ENCODE results near the gene COL5A1.

COL5A1 gene

DNA sequence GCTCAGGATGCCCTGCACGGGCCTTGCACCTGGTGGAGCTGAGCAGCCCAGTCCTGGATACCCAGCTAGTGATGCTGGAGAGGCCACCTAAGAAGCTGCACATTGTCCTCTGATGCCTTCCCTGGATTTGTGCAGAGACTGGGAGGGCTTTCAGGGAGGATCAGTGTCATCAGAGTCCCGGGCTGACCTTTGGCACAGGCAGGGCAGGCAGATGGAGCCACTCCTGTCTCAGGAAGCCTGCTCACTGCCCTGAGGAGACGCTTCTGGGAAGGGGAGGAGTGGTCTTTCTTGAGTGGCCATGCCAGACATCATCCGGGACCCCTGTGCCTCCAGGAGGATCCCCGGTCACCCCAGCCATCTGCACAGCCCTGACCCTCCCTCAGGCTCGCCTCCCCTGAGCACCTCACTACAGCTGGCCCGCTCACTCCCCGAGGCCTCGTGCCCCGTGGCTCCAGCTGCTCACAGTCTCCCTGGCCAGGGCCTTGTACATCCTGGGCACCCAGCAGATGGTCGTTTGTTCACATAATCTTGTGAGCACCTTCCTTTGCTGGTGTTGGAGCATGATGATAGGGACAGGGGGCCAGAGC, 191.8 kb downstream of the COL5A1 start:
- Histone ChIP-seq H3K9ac (ENCODE audit: low read length) (no peak overlapping the region), H3K4me1 (ENCODE audit: control insufficient read depth, insufficient read depth, low read length) (no peaks in the 10 kb centered on the region), H3K36me3 (ENCODE audit: control insufficient read depth, insufficient read depth, low read length) (no peaks in the 10 kb centered on the region), H3K9me3 (ENCODE audit: control insufficient read depth, low read length) (no peaks in the 10 kb centered on the region), H3K4me3 (ENCODE audit: low read length) (no peak overlapping the region), H3K27me3 (ENCODE audit: control insufficient read depth, insufficient read depth, low read length) (no peaks in the 10 kb centered on the region)

DNA sequence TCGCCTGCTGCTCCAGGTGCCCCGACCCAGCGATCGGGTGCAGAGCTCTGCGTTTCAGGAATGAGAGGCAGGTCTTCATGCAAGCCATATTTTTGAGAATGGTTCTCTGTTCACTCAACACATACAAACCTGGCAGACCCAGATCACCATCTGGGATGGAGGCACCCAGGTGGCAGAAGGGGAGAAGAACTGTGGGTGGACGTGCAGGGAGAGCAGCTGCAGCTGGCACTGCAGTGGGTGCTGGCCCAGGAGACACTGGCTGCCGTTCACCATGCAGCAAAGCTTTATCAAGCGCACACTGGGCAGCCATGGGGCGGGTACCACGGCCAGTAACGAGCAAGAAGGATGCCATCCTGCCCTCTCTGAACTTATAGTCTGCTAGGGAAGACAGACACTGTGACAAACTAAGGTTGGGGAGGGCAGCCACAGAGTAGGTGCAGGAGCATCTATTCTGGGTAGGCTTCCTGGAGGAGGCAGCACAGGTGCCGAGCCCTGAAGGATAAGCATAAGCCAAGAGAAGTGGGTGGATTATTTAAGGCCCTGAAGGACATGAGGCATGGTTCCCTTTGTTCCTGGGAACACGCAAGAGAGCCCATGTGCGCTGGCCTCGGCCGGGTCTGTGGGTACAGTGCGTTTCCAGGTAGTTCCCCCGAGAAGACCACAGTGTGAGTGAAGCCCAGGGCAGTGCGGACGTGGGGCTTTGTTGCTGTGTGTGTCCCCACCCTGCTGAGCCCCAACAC, 192.8 kb downstream of the COL5A1 start:
- no peaks in the 10 kb centered on the region for H3K36me3 ChIP-seq (ENCODE audit: control insufficient read depth, insufficient read depth, low read length)
- H3K4me3 ChIP-seq (ENCODE audit: low read length), result no peak overlapping the region
- no peak overlapping the region for H3K9ac ChIP-seq (ENCODE audit: low read length)
- H3K9me3 ChIP-seq (ENCODE audit: control insufficient read depth, low read length), result no peaks in the 10 kb centered on the region
- no peaks in the 10 kb centered on the region for H3K27me3 ChIP-seq (ENCODE audit: control insufficient read depth, insufficient read depth, low read length)
- no peaks in the 10 kb centered on the region for H3K4me1 ChIP-seq (ENCODE audit: control insufficient read depth, insufficient read depth, low read length)

DNA sequence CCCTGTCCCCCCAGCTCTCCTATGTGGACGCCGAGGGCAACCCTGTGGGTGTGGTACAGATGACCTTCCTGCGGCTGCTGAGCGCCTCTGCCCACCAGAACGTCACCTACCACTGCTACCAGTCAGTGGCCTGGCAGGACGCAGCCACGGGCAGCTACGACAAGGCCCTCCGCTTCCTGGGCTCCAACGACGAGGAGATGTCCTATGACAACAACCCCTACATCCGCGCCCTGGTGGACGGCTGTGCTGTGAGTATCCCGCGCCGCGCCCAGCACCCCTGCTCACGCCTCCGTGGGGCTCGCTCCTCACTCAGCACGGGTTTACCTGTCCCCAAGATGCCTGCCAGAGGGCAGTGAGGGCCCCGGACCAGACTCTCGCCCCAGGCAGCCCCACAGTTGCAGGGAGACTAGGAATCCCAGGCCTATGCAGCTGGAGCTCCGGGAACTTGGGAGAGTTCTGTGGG, 193.4 kb downstream of the COL5A1 start:
- Histone ChIP-seq H3K36me3 (ENCODE audit: control insufficient read depth, insufficient read depth, low read length) (no peaks in the 10 kb centered on the region), H3K27me3 (ENCODE audit: control insufficient read depth, insufficient read depth, low read length) (no peaks in the 10 kb centered on the region), H3K4me3 (ENCODE audit: low read length) (no peak overlapping the region), H3K4me1 (ENCODE audit: control insufficient read depth, insufficient read depth, low read length) (no peaks in the 10 kb centered on the region), H3K9me3 (ENCODE audit: control insufficient read depth, low read length) (no peaks in the 10 kb centered on the region), H3K9ac (ENCODE audit: low read length) (no peak overlapping the region)

- Histone ChIP-seq H3K9ac (ENCODE audit: low read length) (no peak overlapping the region), H3K4me1 (ENCODE audit: control insufficient read depth, insufficient read depth, low read length) (no peaks in the 10 kb centered on the region), H3K4me3 (ENCODE audit: low read length) (no peak overlapping the region), H3K27me3 (ENCODE audit: control insufficient read depth, insufficient read depth, low read length) (no peaks in the 10 kb centered on the region), H3K36me3 (ENCODE audit: control insufficient read depth, insufficient read depth, low read length) (no peaks in the 10 kb centered on the region), H3K9me3 (ENCODE audit: control insufficient read depth, low read length) (no peaks in the 10 kb centered on the region)
Observed at GRCh38 chr9:134835448-134835847, 193.8 kb downstream of the COL5A1 start.

DNA sequence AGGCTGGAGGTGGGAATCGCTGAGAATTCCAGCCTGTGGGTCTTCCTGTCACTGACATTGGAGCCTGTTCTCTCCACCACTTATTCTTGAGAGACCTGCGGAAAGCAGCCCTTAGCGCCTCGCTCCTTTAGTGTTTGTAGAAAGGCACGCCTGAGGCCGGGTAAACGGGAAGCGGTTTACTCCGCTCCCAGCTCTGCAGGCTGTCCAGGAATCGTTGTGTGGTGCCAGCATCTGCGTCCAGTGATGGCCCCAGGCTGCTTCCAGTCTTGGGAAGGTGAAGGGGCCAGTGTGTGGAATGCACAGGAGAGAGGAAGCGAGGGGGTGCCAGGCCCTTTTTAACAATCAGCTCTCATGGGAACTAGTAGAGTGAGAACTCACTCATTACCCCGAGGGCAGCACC, 194.4 kb downstream of the COL5A1 start:
- no peaks in the 10 kb centered on the region for H3K9me3 ChIP-seq (ENCODE audit: control insufficient read depth, low read length)
- H3K36me3 ChIP-seq (ENCODE audit: control insufficient read depth, insufficient read depth, low read length), result no peaks in the 10 kb centered on the region
- no peaks in the 10 kb centered on the region for H3K27me3 ChIP-seq (ENCODE audit: control insufficient read depth, insufficient read depth, low read length)
- no peaks in the 10 kb centered on the region for H3K4me1 ChIP-seq (ENCODE audit: control insufficient read depth, insufficient read depth, low read length)
- no peak overlapping the region for H3K9ac ChIP-seq (ENCODE audit: low read length)
- H3K4me3 ChIP-seq (ENCODE audit: low read length), result no peak overlapping the region

- no peak overlapping the region for H3K9ac ChIP-seq (ENCODE audit: low read length)
- H3K27me3 ChIP-seq (ENCODE audit: control insufficient read depth, insufficient read depth, low read length), result no peaks in the 10 kb centered on the region
- H3K4me1 ChIP-seq (ENCODE audit: control insufficient read depth, insufficient read depth, low read length), result no peaks in the 10 kb centered on the region
- no peak overlapping the region for H3K4me3 ChIP-seq (ENCODE audit: low read length)
- H3K9me3 ChIP-seq (ENCODE audit: control insufficient read depth, low read length), result no peaks in the 10 kb centered on the region
- H3K36me3 ChIP-seq (ENCODE audit: control insufficient read depth, insufficient read depth, low read length), result no peaks in the 10 kb centered on the region
Observed at GRCh38 chr9:134836406-134836970, 194.9 kb downstream of the COL5A1 start.

DNA sequence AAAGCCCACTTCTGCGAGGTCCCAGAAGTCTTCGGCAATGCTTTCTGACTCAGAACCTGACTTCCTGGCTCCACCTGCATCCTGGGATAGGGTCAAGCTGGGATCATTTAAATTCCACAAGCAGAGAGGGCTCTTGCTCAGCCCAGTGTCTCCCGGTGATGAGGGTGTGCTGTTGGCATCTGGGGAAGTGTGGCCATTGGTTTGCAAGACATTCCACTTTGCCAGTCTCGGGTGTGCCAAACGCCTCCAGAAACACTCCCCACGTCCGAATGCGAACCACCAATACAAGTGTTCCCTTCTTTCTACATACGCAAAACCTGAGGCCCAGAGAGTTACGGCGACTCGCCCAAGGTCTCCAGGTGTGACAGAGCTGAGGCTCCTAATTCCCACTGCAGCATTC, 195.9 kb downstream of the COL5A1 start:
- no peaks in the 10 kb centered on the region for H3K9me3 ChIP-seq (ENCODE audit: control insufficient read depth, low read length)
- no peaks in the 10 kb centered on the region for H3K4me1 ChIP-seq (ENCODE audit: control insufficient read depth, insufficient read depth, low read length)
- no peaks in the 10 kb centered on the region for H3K27me3 ChIP-seq (ENCODE audit: control insufficient read depth, insufficient read depth, low read length)
- H3K36me3 ChIP-seq (ENCODE audit: control insufficient read depth, insufficient read depth, low read length), result no peaks in the 10 kb centered on the region
- no peak overlapping the region for H3K9ac ChIP-seq (ENCODE audit: low read length)
- H3K4me3 ChIP-seq (ENCODE audit: low read length), result no peak overlapping the region

GRCh38 chr9:134838651-134839454, 197.2 kb downstream of the COL5A1 start:
- Histone ChIP-seq H3K9me3 (ENCODE audit: control insufficient read depth, low read length) (no peaks in the 10 kb centered on the region), H3K4me1 (ENCODE audit: control insufficient read depth, insufficient read depth, low read length) (no peaks in the 10 kb centered on the region), H3K27me3 (ENCODE audit: control insufficient read depth, insufficient read depth, low read length) (no peaks in the 10 kb centered on the region), H3K36me3 (ENCODE audit: control insufficient read depth, insufficient read depth, low read length) (no peaks in the 10 kb centered on the region), H3K4me3 (ENCODE audit: low read length) (no peak overlapping the region), H3K9ac (ENCODE audit: low read length) (no peak overlapping the region)

DNA sequence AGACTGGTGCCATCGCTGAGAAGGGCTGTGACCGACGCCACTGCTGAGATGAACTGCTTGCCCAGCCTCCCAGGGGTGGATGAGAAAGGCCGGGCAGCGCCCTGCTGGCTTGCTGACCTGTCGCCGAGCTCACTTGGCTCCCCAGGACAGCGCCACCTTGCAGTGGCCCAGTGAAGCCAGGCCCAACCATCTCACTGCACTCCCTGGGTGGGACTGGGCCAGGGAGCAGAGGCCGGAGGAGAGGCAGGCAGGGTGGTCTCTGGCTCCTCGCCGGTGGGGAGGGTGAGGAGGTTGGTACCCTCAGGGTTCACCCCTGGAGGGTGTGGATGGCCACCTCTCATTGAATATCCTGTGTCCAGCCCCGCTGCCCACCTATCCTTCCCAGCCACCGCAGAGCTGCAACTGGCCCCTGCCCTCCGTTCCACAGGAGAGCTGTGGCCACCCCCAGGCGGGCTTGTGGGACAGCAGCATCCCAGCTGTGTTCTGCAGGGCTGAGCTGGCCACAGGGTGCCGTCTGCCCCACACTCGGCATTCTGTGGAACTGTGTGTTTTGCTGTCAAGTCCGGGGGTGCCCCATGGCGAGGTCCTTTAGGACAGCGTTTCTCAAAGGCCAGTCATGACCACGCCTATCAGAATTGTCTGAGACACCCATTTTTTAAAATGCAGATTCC, 198.0 kb downstream of the COL5A1 start:
- H3K36me3 ChIP-seq (ENCODE audit: control insufficient read depth, insufficient read depth, low read length), result no peaks in the 10 kb centered on the region
- no peaks in the 10 kb centered on the region for H3K4me1 ChIP-seq (ENCODE audit: control insufficient read depth, insufficient read depth, low read length)
- H3K9ac ChIP-seq (ENCODE audit: low read length), result no peak overlapping the region
- H3K27me3 ChIP-seq (ENCODE audit: control insufficient read depth, insufficient read depth, low read length), result no peaks in the 10 kb centered on the region
- H3K9me3 ChIP-seq (ENCODE audit: control insufficient read depth, low read length), result no peaks in the 10 kb centered on the region
- no peak overlapping the region for H3K4me3 ChIP-seq (ENCODE audit: low read length)

DNA sequence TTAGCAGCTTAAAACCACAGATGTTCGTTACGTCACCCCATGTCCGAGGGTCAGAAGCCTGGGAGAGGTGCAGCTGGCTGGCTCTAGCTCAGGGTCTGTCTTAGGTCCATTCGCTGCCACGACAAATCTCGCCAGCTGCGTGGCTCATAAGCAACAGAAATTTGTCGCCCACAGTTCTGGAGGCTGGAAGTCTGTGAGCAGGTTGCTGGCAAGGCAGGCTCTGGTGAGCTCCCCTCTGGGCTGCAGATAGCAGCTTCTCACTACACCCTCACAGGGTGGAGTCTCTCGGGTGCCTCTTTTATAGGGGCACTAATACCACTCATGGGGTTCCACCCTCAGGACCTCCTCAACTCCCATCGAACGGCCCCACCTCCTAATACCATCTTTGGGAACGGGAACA, 198.9 kb downstream of the COL5A1 start:
- Histone ChIP-seq H3K4me1 (ENCODE audit: control insufficient read depth, insufficient read depth, low read length) (no peaks in the 10 kb centered on the region), H3K27me3 (ENCODE audit: control insufficient read depth, insufficient read depth, low read length) (no peaks in the 10 kb centered on the region), H3K9me3 (ENCODE audit: control insufficient read depth, low read length) (no peaks in the 10 kb centered on the region), H3K9ac (ENCODE audit: low read length) (no peak overlapping the region), H3K4me3 (ENCODE audit: low read length) (no peak overlapping the region), H3K36me3 (ENCODE audit: control insufficient read depth, insufficient read depth, low read length) (no peaks in the 10 kb centered on the region)

DNA sequence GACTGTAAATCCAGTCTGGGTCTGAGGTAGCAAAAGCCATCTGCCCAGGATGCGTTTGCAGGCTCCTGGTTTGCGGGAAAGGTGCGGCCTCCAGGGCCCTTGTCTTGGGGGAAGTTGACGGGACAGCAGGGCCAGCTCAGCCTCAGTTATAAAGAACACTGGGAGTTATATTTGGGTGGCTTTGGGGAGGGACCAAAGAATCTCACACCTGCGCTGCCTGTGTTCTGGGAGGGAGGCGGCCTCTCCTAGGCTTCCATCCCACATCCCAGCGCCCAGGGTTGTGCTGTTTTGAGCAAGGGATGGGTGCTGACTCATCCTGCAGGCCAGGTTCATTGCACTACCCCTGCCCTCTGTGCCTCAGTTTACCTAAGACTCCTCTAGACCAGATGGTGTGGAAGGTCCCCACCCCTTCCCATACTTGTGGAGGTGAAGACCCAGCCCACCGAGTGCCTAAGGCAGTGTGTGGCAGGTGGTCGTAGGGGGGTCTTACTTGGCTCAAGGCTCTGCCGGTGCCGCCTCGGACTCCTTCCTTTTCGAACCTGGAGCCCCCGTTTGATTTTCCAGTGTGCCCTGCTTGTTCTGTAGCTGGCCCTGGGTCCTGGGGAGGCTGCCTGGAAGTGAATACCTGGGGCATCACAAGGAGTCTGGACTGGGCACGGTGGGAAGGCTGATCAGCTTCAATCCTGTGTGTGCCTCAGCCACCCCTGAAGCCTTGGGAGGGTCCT, 199.7 kb downstream of the COL5A1 start:
- Histone ChIP-seq H3K9ac (ENCODE audit: low read length) (no peak overlapping the region), H3K4me3 (ENCODE audit: low read length) (no peak overlapping the region), H3K9me3 (ENCODE audit: control insufficient read depth, low read length) (no peaks in the 10 kb centered on the region), H3K4me1 (ENCODE audit: control insufficient read depth, insufficient read depth, low read length) (no peaks in the 10 kb centered on the region), H3K27me3 (ENCODE audit: control insufficient read depth, insufficient read depth, low read length) (no peaks in the 10 kb centered on the region), H3K36me3 (ENCODE audit: control insufficient read depth, insufficient read depth, low read length) (no peaks in the 10 kb centered on the region)

Measured in mucosa of stomach (tissue), 1 donor.